ENCODE data around the gene ALDH1A3. TPM values are rescaled to one million over a fixed set of nuclear protein-coding genes. Genes with fewer than 3 reads are reported as not detected.

ALDH1A3 gene
- total and polyA plus RNA-seq, 11 donors: 0.82 to 37.1 (median 4.7) TPM

- no peaks in the 10 kb centered on the region for H3K36me3 ChIP-seq
- H3K27ac ChIP-seq: no peak overlapping the region
- H3K9me3 ChIP-seq: no peaks in the 10 kb centered on the region
- no peak for ATAC-seq
- peaks cover 0 to 21% (median 1%) of the 10 kb centered on the region in 12 donors for H3K4me1 ChIP-seq
- H3K27me3 ChIP-seq: peaks cover 9 to 36% (median 20%) of the 10 kb centered on the region in 9 donors
- H3K4me3 ChIP-seq: no peak overlapping the region
- no peak for DNase-seq
- 90 to 96% (median 92%) methylated on average over 7 of the region's 7 CpGs for WGBS, 4 donors
- TF ChIP-seq POLR2A (IDR thresholded peaks at IDR 0.05) (no peak), CTCF (IDR thresholded peaks at IDR 0.05) (no peak)
- intact Hi-C loops (cut with DNase I): loop anchor here in 3 of 10 donors (2.0 to 5.0 kb wide), 3 partner anchors 204 to 249 kb away; no protein-coding TSS in a partner anchor
Measured at GRCh38 chr15:100875976-100876375, 3.7 kb upstream of the ALDH1A3 start.

GRCh38 chr15:100877551-100877950 lies 2.1 kb upstream of the ALDH1A3 start:
- Histone ChIP-seq H3K27me3 (peaks cover 9 to 52% (median 29%) of the 10 kb centered on the region in 9 donors), H3K4me1 (peaks cover 0 to 21% (median 1%) of the 10 kb centered on the region in 12 donors), H3K27ac (no peak overlapping the region), H3K4me3 (no peak overlapping the region), H3K9me3 (no peaks in the 10 kb centered on the region), H3K36me3 (no peaks in the 10 kb centered on the region)
- ATAC-seq (no peak), DNase-seq (no peak)
- intact Hi-C loops (cut with DNase I): loop anchor here in 2 of 10 donors (2.0 to 5.0 kb wide), 2 partner anchors 205 to 249 kb away; no protein-coding TSS in a partner anchor
- TF ChIP-seq CTCF (IDR thresholded peaks at IDR 0.05) (no peak), POLR2A (IDR thresholded peaks at IDR 0.05) (no peak)
- WGBS, 4 donors: 87 to 91% (median 88%) methylated on average over 10 of the region's 10 CpGs

- peaks cover 0 to 21% (median 1%) of the 10 kb centered on the region in 12 donors for H3K4me1 ChIP-seq
- WGBS, 4 donors: 80 to 87% (median 85%) methylated on average over 7 to 11 of the region's 11 CpGs
- ATAC-seq (no peak), DNase-seq (no peak)
- H3K9me3 ChIP-seq: no peaks in the 10 kb centered on the region
- no peak for TF ChIP-seq POLR2A (IDR thresholded peaks at IDR 0.05)
- TF ChIP-seq CTCF (IDR thresholded peaks at IDR 0.05): no peak
- H3K36me3 ChIP-seq: no peaks in the 10 kb centered on the region
- H3K27me3 ChIP-seq: peaks cover 9 to 58% (median 29%) of the 10 kb centered on the region in 9 donors
- intact Hi-C loops (cut with DNase I): loop anchor here in 1 of 10 donors (5.0 kb wide), 1 partner anchor 206 kb away; no protein-coding TSS in a partner anchor
- H3K4me3 ChIP-seq: no peak overlapping the region
- H3K27ac ChIP-seq: no peak overlapping the region
Measured at GRCh38 chr15:100878130-100878529, 1.5 kb upstream of the ALDH1A3 start.

- intact Hi-C loops (cut with DNase I): loop anchor here in 1 of 10 donors (5.0 kb wide), 1 partner anchor 206 kb away; no protein-coding TSS in a partner anchor
Measured at GRCh38 chr15:100878648-100879047, 983 bp upstream of the ALDH1A3 start.

More at GRCh38 chr15:100878648-100879047, 983 bp upstream of the ALDH1A3 start:
- H3K36me3 ChIP-seq: no peaks in the 10 kb centered on the region
- TF ChIP-seq POLR2A (IDR thresholded peaks at IDR 0.05) (no peak), CTCF (IDR thresholded peaks at IDR 0.05) (no peak)
- 29 to 45% (median 39%) methylated on average over 12 of the region's 12 CpGs for WGBS, 4 donors
- no peak for DNase-seq
- H3K4me3 ChIP-seq: peak overlapping the region in 10 of 12 donors; percentile 14 to 65 (median 54)
- H3K4me1 ChIP-seq: peaks cover 0 to 21% (median 1%) of the 10 kb centered on the region in 12 donors
- no peaks in the 10 kb centered on the region for H3K9me3 ChIP-seq
- no peak for ATAC-seq
- peaks cover 9 to 63% (median 30%) of the 10 kb centered on the region in 9 donors for H3K27me3 ChIP-seq
- H3K27ac ChIP-seq: no peak overlapping the region
